Measurements from ENCODE around the gene IFNA7.
"Not testable (repeated sequence)": the region's sequence is repeated elsewhere in the genome, so short reads cannot be mapped to it uniquely, and the experiment has no call there.

The IFNA7 gene

DNA sequence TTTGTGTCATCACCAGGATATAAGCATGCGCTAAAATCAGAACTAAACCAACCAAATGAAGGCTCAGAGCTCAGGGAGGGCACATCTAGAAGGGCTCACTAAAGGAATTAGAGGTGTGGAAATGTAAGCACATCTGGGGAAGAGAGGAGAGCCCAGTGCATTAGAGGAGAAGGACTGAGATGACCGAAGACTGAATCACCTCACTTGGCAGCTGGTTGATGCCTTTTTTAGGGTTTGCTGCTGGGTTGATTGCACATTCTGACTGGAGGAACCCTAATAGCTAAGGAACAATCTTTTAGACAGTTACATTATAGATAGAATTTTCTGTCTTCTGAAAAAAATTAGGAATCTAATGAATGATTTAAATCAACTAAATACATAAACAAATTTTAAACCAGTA lies 27.3 kb downstream of the IFNA7 start:
- no peak for DNase-seq

DNA sequence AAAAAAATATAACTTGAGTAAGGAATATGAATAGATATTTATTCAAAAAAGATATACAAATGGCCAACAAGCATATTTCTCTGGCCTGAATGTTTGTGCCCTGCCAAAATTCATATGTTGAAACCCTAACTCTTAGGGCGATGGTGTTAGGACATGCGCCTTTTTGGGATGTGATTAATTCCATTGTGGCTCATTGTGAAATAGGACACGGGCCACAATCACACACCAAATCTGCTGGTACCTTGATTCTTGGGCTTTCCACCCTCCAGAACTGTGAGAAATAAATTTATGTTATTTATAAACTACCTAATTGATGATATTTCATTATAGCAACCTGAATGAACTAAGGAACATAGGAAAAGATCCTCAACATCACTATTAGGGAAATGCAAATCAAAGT lies 29.8 kb downstream of the IFNA7 start:
- no peak for DNase-seq

GRCh38 chr9:21171351-21171750 lies 30.7 kb downstream of the IFNA7 start:
- no peak for DNase-seq

GRCh38 chr9:21166560-21166959 lies 35.4 kb downstream of the IFNA7 start, which contains the start of gene IFNA21:
Gene IFNA21, minus strand, starts transcription at chr9:21166660. Its CDS starts 48 bp downstream, at chr9:21166612.
- DNase-seq: not testable (repeated sequence)

DNA sequence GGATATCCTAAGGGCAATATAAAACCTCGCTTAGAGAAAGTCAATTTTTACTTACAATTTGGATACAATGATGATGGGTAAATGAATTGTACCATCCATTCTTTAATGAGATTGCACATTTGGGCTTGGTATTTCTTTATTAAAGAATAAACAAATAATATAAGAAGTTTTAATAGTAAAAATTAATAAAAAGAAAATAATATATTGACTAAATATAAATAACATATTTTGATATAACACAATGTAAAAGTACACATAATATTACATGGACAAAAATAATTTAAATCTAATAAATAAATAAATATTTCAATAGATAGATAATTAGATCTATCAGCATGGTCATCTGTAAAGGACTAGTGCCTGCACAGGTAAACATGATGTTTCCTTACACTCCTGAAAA lies 36.5 kb downstream of the IFNA7 start:
- no peak for DNase-seq

DNA sequence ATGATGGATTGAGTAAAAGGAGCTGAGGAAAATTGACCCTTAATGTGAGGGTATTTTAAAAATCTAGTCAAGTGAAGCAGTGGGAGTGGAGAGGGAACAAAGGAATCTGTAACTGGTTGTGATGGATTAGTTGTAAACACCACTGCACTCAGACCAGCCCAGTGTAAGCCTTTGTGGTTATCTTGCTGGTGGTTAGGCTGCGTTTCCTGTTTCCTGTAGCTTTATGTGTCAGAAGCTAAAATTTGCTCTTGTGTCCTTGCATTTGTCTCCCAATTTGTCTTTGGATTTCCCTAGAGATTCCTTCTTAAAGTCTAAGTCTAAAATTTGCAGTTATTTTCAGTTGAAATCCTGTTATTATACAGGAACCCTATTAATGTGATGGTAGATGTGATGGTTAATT lies 41.8 kb downstream of the IFNA7 start:
- no peak for DNase-seq

DNA sequence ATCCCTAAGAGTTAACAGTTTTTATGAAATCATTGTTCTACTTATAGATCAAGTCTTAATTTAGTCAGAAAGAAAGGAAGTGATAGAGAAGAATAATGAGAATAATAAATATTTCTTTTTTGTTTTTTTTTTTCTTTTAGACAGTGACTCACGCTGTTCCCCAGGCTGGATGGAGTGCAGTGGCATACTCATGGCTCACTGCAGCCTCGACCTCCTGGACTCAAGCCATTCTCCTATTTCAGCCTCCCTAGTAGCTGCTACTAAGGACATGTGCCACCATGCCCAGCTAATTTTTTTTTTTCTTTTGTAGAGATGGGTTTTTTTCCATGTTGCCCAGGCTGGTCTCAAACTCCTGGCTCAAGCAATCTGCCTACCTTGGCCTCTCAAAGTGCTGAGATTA lies 46.5 kb downstream of the IFNA7 start:
- no peak for DNase-seq

DNA sequence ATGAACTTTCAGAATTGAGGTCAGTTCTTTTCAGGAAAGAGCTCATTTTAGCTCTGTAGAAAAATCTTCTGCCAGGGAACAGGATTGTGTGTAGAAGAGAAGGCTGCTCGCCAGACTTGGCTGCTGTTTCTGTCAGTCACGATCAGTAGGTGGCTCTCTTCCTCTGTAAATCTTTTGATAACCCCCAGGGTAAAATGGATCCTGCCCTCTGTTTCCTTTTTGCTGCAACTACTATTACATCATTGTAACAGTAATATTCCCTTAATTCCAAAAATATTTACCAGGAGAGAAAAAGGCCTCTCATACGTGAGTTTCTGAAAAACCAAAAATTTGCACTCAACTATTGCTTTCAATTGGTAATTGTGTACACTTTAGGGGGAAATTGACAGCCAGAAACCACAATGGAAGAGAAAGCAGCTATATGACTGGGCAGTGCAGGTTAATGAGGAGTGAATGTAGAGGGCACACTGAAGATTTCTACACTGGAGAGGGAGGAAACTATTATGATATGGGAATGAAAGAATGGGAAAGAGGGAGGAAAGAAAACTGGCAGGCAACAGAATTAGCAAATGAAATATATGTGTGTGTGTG lies 47.9 kb downstream of the IFNA7 start:
- no peak for DNase-seq

GRCh38 chr9:21153336-21154017 lies 48.5 kb downstream of the IFNA7 start:
- DNase-seq: no peak

All from NCI-H1048 (cell line).